Erythroblast (primary cell): Measurements from ENCODE around the gene NHLRC2.

Experiments used
- GATA1 ChIP-seq: IDR thresholded peaks from 2 replicates; pipeline ENCODE4 v1.6.1; 2011; ENCODE audit warnings: low read depth, mild to moderate bottlenecking, control low read depth, low read length, moderate library complexity
- POLR2A ChIP-seq: IDR thresholded peaks from 2 replicates; pipeline ENCODE4 v1.6.1; 2011; ENCODE audit warnings: mild to moderate bottlenecking, low read length

DNA sequence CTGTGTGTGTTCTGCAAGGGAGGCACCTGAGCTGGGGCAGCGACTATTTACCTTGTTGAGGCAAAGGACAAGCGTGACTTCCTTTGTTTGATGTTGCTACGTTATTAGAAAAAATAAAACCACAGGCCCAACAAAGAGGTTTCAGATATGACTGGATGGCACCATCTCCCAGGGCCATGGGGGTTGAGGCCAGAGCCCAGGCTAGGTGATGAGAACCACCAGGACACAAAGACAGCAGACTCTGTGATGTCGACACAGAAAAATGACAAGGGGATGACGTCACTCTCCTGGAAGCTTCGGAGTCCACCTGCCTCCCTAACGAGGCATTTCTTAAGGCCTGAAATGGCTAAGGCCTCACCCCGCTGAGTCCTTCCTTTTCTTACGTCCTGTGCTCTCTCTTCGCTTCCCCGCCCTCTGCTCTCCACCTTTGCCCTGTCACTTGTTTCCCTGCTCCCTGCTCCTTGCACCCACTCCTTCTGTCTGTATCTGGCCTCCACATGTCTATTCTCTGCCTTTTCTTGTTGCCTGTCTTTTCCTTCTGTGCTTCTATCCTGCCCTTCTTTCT, 106.2 kb downstream of the NHLRC2 start:
- TF ChIP-seq POLR2A (no peak), GATA1 (no peak)
